Heart left ventricle (tissue), 13 donors: ENCODE results near the gene ADAM15.

Source experiments
- POLR2A ChIP-seq, 2 donors: fragments of 450-650 bp; IDR thresholded peaks; one replicate each; pipeline ENCODE4 v1.6.1; 2017; ENCODE audit warnings: antibody characterized with exemption in 2 of 2, mild to moderate bottlenecking in 2 of 2, moderate library complexity in 2 of 2
- TF ChIP-seq, protein P1 (sequence below), 12 donors: fragments of 200-600 bp; sonication (generic) in 4 of 12; IDR thresholded peaks; one replicate each; pipeline versions ENCODE4 v1.5.0 to v1.8.0; 2018 to 2022; ENCODE audit warnings: antibody characterized with exemption in 12 of 12, mild to moderate bottlenecking in 5 of 12
- donor health status: ischemic (EF 13 %, LVEDD 7.1; RV severe dilation, severe dysfunction).
- donor health status: DM: no; HTN: yes; CAD: no.
- donor health status: DM: no; HTN: no; CAD: no.
- donor health status: ischemic (EF 25% LVEDD 6.9; RV normal size, moderate dysfunction).
- donor health status: ischemic (EF 25% LVEDD 5.7; RV mildly dilated, moderate dysfunction).
- donor health status: ischemic (EF 35%, LVEDD 5.7; RV mildly dilated, moderate dysfunction).
- donor health status: nonischemic (EF 11% LVEDD 7.7; RV severe dilation, severe dysfunction).
- donor health status: DM: yes; HTN: yes; CAD: no.
- donor health status: PGD.
- donor health status: ischemic (EF 29% LVEDD 5.4; RV normal size, mild dysfunction).
- donor health status: nonischemic (EF 23%, LVEDD 6.1; RV moderate dilation, normal function).

DNA sequence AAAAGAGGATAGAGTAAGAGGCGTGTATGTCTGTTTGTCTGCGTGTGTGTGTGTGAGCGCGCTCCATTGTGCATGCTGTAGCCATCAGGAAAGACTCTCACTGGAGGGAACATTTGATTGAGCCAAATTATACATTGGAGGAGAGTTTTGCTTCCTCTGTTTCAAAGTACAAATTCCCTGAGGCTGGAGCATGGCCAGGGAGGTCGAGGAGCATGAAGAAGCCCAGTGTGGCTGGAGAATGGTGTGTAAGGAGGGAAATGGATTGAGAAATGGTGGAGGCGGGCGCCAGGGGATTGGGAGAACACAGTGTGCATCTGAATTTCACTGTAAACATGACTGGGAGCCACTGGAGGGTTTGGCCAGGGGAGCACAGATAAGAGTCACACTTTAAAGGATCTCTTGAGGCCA is 54.5 kb downstream of the ADAM15 start:
- TF ChIP-seq POLR2A (IDR thresholded peaks at IDR 0.05): no peak
- TF ChIP-seq, protein P1, sequence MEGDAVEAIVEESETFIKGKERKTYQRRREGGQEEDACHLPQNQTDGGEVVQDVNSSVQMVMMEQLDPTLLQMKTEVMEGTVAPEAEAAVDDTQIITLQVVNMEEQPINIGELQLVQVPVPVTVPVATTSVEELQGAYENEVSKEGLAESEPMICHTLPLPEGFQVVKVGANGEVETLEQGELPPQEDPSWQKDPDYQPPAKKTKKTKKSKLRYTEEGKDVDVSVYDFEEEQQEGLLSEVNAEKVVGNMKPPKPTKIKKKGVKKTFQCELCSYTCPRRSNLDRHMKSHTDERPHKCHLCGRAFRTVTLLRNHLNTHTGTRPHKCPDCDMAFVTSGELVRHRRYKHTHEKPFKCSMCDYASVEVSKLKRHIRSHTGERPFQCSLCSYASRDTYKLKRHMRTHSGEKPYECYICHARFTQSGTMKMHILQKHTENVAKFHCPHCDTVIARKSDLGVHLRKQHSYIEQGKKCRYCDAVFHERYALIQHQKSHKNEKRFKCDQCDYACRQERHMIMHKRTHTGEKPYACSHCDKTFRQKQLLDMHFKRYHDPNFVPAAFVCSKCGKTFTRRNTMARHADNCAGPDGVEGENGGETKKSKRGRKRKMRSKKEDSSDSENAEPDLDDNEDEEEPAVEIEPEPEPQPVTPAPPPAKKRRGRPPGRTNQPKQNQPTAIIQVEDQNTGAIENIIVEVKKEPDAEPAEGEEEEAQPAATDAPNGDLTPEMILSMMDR (IDR thresholded peaks at IDR 0.05): no peak
